Cardiac fibroblast (primary cell): ENCODE data around the gene DERA.

Experiments used
- DNase-seq, 2 donors: peaks; one replicate each; pipeline versions ENCODE4 v3.0.0 to v3.0.0-alpha.2; 2010; ENCODE audit warnings: low read depth in 2 of 2
- H3K4me3 ChIP-seq, 2 donors: replicated peaks in 1 of 2; 1 replicate in 1 of 2; 2 replicates in 1 of 2; pipeline ENCODE4 v1.5.1; 2011; ENCODE audit warnings: low read depth in 2 of 2, low read length in 2 of 2, mild to moderate bottlenecking in 2 of 2, moderate library complexity in 1 of 2
- TF ChIP-seq, protein P1 (sequence below): IDR thresholded peaks from one replicate; pipeline ENCODE4 v1.5.1; 2011; ENCODE audit warnings: low read depth, mild to moderate bottlenecking, low read length, inconsistent platforms

Gene DERA

DNA sequence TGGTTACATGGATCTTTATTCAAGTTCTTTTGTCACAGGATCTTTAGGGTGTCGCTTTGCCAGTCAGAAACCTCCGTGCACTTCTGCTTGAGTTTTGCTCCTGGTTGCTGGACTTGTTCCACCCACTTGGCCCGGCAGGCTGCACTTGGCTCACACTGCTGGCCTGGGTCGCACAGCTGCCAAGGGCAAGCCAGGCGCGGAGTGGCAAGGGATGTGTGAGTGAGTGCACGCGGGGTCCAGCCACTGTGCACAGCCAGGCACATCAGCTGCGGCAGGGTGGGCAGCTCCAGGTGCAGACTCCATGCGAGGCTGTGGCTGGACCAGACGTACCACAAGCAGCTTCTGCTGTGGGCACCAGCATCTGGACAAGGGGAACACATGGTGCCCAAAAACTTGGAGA lies 76.6 kb downstream of the DERA start:
- no peak for DNase-seq
- TF ChIP-seq, protein P1, sequence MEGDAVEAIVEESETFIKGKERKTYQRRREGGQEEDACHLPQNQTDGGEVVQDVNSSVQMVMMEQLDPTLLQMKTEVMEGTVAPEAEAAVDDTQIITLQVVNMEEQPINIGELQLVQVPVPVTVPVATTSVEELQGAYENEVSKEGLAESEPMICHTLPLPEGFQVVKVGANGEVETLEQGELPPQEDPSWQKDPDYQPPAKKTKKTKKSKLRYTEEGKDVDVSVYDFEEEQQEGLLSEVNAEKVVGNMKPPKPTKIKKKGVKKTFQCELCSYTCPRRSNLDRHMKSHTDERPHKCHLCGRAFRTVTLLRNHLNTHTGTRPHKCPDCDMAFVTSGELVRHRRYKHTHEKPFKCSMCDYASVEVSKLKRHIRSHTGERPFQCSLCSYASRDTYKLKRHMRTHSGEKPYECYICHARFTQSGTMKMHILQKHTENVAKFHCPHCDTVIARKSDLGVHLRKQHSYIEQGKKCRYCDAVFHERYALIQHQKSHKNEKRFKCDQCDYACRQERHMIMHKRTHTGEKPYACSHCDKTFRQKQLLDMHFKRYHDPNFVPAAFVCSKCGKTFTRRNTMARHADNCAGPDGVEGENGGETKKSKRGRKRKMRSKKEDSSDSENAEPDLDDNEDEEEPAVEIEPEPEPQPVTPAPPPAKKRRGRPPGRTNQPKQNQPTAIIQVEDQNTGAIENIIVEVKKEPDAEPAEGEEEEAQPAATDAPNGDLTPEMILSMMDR = no peak
- H3K4me3 ChIP-seq = no peak overlapping the region

DNA sequence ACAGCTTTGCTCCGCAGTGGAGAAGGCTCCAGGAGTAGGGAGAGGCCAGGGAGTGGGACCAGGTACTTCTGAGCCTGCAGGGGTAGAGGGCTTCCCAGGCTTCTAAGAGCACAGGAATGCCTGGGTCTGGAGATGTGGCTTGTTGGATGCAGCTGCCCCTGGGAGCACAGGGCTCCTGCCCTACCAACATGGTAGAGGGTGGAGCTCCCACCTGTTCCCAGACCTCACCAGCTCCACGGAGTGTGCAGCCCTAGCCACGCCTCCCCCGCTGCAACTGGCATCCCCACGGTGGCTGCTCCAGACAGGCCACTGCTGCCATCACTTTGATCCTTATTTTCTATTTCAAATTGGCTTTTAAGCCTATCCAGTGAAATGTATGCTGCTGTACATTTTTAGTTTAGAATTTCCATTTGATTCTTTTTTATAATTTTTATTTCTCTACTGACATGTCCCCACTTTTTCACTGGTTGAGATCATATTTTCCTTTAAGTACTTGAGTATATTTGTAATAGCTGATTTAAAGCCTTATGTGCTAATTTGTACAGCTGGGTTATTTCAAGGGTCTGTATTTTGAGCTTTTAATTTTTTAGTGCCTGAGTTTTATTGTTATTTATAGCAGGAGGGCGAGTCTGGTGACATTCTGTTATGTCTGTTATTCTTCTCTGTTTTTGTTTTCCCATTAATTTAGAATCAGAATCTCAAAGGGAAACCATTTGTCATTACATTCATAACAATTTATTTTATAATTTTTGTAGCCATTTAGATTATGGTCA lies 78.0 kb downstream of the DERA start:
- no peak for DNase-seq
- TF ChIP-seq, protein P1 = no peak
- no peak overlapping the region for H3K4me3 ChIP-seq

DNA sequence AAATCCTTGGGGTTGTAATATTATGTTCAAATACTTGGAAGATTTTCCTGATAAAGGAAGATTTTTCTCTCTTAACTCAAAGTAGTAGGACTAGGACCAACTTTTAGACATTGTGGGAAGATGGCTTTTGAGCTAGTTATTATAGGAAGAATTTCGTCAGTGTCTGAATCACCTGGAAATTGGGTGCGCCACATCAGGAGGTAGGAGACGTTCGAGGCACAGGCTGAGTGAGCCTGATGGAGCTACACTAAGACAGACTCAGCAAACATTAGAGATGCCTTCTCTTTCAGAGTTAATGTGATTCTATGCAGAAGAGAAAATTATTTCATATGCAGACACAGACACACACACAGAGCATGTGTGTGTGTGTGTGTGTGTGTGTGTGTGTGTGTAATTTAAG lies 84.7 kb downstream of the DERA start:
- TF ChIP-seq, protein P1 = no peak

DNA sequence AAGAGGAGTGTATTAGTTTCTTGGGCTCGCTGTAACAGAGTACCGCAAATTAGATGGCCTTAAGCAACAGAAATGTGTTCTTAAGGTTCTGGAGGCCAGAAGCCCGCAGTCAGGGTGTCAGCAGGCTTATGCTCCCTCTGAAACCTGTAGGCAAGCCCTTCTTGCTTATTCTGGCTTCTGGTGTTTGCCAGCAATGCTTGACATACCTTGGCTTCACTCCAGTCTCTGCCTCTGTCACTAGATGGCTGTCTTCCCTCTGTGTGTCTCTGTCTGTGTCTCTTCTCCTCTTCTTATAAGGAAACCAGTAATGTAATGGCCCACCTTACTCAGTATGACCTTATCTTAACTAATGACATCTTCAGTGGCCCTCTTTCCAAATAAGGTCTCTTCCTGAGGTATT lies 85.1 kb downstream of the DERA start:
- peak; percentile 57 to 69 for DNase-seq
- TF ChIP-seq, protein P1 = peak; percentile 3
- H3K4me3 ChIP-seq = no peak overlapping the region

More for the DNA sequence above, 84.7 kb downstream of the DERA start:
- no peak overlapping the region for H3K4me3 ChIP-seq
- DNase-seq = no peak

DNA sequence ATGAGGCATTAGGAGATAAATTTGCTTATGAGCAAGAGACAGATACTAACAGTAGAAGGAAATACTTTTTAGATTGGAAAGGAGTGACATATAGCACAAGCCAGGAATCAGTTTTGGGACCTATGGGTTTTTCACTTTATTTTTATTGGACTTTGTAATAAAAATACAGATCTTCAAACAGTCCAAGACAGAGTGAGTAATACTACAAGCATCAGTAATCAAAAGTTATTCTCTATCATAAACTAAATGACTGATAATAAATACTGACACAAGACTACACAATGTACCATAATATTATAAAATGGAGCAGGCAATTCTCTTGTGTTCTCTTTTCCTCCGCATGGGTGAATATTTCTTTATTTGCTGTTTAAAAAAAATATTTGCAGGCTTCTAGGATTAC lies 85.8 kb downstream of the DERA start:
- DNase-seq = peak in 1 of 2 donors; percentile 14
- TF ChIP-seq, protein P1 = no peak
- H3K4me3 ChIP-seq = no peak overlapping the region

DNA sequence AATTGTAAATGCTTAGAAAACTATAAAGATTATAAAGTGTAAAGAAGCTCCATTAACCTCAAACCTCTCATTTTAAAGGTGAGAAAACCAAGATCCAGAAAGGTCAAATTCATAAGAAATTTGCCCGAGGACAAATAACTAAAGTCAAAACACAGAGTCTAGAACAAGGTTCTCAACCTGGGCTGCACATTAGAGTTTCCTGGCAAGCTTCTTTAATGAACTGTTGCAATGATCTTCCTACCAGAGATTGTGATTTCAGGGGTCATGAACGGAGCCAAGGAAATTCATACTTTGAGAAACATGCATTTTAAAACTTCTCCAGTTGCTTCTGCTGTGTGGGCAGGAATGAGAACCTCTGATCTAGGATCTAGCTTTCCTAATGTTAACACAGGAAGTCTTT lies 86.8 kb downstream of the DERA start:
- no peak for DNase-seq
- TF ChIP-seq, protein P1 = no peak
- H3K4me3 ChIP-seq = no peak overlapping the region

DNA sequence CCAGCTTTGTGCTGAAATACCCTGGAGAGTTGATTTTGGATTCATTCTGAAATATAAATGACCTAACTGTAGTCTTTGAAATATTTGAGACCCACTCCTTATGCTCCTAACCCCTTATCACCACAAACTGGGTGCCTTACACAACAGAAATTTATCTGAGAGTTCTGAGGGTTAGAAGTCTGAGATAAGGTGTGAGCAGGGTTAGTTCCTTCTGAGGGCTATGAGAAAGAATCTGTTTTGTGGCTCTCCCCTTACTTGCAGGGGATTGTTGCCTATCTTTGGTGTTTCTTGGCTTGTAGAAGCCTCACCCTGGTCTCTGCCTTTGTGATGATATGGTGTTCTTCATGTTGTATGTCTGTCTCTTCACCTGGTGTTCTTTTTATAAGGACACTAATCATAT lies 91.7 kb downstream of the DERA start:
- H3K4me3 ChIP-seq = no peak overlapping the region
- DNase-seq = no peak
- TF ChIP-seq, protein P1 = no peak
